ENCODE measurements around the gene FOLR2.
A peak's percentile ranks its signal among the peaks of the same experiment; 100 is the strongest.
"Not testable (repeated sequence)": the region's sequence is repeated elsewhere in the genome, so short reads cannot be mapped to it uniquely, and the experiment has no call there.

FOLR2 gene

GRCh38 chr11:72216638-72217037 lies at the start of gene FOLR2:
Gene FOLR2, plus strand, starts transcription at chr11:72216794. Its CDS starts 1,791 bp downstream, at chr11:72218585.
- in situ Hi-C loops (cut with MboI; ENCODE audit: low pct_unique_long_range_greater_than_20kb, low sequenced_read_pairs), result no loop called here
- DNase-seq, result no peak

- DNase-seq; in situ Hi-C loops (cut with MboI; ENCODE audit: low pct_unique_long_range_greater_than_20kb, low sequenced_read_pairs): not testable (repeated sequence)
These were observed 47.5 kb upstream of the FOLR2 start for GRCh38 chr11:72169046-72169555.

DNA sequence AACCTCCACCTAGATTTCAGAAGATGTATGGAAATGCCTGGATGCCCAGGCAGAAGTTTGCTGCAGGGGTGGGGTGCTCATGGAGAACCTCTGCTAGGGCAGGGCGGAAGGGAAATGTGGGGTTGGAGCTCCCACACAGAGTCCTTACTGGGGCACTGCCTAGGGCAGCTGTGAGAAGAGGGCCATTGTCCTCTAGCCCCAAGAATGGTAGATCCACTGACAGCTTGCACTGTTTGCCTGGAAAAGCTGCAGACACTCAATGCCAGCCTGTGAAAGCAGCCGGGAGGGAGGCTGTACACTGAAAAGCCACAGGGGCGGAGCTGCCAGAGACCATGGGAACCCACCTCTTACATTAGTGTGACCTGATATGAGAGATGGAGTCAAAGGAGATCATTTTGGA lies 46.8 kb upstream of the FOLR2 start:
- in situ Hi-C loops (cut with MboI; ENCODE audit: low pct_unique_long_range_greater_than_20kb, low sequenced_read_pairs); DNase-seq: not testable (repeated sequence)

- DNase-seq; in situ Hi-C loops (cut with MboI; ENCODE audit: low pct_unique_long_range_greater_than_20kb, low sequenced_read_pairs): not testable (repeated sequence)
These were observed 44.6 kb upstream of the FOLR2 start for GRCh38 chr11:72172043-72172442.

DNA sequence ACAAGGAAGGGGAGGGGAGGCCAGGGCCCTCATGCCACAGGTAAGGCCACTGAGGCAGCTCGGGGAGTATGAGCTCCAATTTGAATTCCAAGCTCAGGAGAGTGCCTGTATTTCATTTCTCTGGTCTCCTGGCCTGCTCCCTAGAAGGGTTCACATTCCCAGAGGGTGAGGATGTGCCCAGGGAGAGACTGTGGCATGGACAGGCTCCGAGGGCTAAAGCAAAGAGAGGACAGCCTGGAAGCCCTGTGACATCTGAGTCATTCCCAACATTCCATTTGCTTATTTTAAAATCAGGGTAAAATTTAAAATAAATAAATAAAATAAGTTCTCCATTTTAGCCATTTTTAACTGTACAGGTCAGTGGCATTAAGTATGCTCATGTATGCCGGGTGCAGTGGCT lies 43.3 kb upstream of the FOLR2 start:
- DNase-seq, result no peak
- in situ Hi-C loops (cut with MboI; ENCODE audit: low pct_unique_long_range_greater_than_20kb, low sequenced_read_pairs), result no loop called here

DNA sequence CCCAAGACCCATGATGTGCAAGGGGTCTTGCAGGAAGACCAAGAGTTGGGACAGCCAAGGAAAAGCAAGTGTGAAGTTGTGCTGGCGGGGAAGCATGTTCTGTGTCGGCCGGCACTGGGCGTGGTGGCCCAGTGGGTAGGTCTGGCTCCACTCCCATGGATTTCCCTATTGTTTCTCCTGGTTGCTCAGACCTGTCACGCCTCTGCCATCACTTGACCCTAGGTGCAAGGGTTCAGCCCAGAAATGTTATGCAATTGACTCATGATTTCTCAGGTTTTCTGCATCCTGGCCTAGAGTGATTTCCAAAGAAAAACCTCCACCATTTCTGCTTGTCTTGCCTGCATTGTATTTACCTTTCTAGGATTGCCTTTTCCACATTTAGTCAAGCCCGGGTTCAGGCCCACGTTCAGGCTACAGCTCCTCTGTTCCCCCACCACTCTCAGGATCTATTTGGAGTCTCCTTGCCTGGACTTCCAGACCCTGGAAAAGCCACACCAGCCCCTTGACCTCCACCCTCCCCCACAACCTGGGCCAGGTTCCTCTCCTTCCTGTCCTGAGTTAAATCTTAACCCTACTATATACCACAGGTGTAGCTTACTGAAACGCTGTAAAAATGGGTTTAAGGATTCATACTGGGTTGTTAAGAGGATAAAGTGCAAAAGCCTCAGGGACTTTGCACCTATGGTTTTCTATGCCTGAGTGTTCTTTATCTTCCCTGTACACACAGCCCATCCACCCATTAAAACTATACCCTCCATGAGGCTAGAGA lies 42.1 kb upstream of the FOLR2 start:
- in situ Hi-C loops (cut with MboI; ENCODE audit: low pct_unique_long_range_greater_than_20kb, low sequenced_read_pairs), result no loop called here
- no peak for DNase-seq

GRCh38 chr11:72177656-72178055 lies 38.9 kb upstream of the FOLR2 start:
- in situ Hi-C loops (cut with MboI; ENCODE audit: low pct_unique_long_range_greater_than_20kb, low sequenced_read_pairs), result no loop called here
- no peak for DNase-seq

- in situ Hi-C loops (cut with MboI; ENCODE audit: low pct_unique_long_range_greater_than_20kb, low sequenced_read_pairs), result no loop called here
- DNase-seq, result no peak
These were observed 37.4 kb upstream of the FOLR2 start for GRCh38 chr11:72179049-72179803.

GRCh38 chr11:72179804-72180396 lies 36.7 kb upstream of the FOLR2 start:
- no peak for DNase-seq
- in situ Hi-C loops (cut with MboI; ENCODE audit: low pct_unique_long_range_greater_than_20kb, low sequenced_read_pairs), result no loop called here

DNA sequence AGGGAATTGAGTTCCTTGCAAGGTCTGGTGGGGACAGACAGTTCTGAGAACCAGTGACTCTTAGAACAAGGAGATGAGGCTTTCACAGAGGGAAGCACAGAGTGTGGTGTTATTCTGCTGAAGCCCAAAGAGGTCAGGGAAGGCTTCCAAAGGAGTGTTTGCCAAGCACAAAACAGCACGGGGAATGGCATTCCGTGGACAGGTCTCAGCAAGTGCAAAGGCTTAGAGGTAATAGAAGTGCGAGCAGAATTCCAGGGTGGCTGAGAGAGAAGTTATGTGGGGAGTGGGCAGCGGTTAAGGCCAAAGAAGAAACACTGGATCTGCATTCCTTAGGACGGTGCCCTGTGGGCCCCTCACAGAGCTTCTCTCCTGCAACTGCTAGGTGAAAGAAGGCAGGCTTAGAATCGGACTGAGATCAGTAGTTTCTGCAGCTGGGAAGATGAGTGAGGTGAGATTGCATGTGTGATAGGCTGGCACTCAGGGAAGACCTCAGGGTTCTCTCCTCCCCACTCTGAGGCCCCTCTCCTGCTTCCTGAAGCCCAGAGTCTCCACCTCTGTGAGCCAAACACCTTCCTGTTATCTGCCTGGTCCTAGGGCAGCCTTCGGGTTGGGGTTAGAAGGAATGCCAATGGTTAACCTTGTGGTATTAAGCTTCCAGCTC lies 35.6 kb upstream of the FOLR2 start:
- DNase-seq; in situ Hi-C loops (cut with MboI; ENCODE audit: low pct_unique_long_range_greater_than_20kb, low sequenced_read_pairs): not testable (repeated sequence)

GRCh38 chr11:72181553-72181958 lies 35.0 kb upstream of the FOLR2 start:
- peak; percentile 33 for DNase-seq
- in situ Hi-C loops (cut with MboI; ENCODE audit: low pct_unique_long_range_greater_than_20kb, low sequenced_read_pairs), result not testable (repeated sequence)

- DNase-seq, result no peak
- in situ Hi-C loops (cut with MboI; ENCODE audit: low pct_unique_long_range_greater_than_20kb, low sequenced_read_pairs), result no loop called here
These were observed 28.3 kb upstream of the FOLR2 start for GRCh38 chr11:72188267-72188666.

DNA sequence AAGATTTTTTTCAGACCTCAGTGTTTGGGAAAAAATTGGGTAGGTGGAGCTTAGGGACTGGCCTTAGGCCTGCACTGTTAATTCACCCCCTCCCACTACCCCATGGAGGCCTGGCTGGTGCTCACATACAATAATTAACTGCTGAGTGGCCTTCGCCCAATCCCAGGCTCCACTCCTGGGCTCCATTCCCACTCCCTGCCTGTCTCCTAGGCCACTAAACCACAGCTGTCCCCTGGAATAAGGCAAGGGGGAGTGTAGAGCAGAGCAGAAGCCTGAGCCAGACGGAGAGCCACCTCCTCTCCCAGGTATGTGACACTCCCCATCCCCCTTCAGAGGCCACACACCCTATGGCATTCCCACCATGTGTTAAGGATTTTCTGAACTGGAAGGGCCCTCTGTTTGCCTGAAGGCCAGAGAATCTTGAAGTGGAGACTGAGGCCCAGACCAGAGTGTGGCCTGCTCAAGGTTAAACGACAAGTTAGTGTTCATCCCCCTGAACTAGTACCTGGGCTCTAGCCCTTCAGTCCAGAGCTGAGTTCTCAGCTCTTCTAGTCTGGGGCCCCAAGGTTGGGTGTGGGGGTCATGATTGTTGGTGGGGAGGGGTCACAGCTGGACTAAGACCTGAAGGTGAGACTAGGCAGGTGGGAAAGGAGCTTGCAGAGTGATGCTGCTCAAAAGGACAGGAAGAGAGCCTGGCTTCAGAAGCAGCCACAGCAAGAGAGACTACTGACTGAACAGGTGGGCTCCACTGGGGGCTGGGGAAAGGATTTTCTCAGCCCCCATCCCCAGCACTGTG lies 26.9 kb upstream of the FOLR2 start:
- DNase-seq, result no peak
- in situ Hi-C loops (cut with MboI; ENCODE audit: low pct_unique_long_range_greater_than_20kb, low sequenced_read_pairs), result no loop called here

- in situ Hi-C loops (cut with MboI; ENCODE audit: low pct_unique_long_range_greater_than_20kb, low sequenced_read_pairs), result no loop called here
- no peak for DNase-seq
These were observed 25.9 kb upstream of the FOLR2 start for GRCh38 chr11:72190631-72191071.

DNA sequence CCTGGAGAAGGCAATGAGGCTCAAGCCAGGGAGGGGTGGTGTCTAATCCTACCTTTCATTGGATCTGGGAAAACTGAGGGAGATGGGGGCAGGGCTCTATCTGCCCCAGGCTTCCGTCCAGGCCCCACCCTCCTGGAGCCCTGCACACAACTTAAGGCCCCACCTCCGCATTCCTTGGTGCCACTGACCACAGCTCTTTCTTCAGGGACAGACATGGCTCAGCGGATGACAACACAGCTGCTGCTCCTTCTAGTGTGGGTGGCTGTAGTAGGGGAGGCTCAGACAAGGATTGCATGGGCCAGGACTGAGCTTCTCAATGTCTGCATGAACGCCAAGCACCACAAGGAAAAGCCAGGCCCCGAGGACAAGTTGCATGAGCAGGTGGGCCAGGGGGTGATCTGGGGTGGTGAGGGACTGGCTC lies 24.6 kb upstream of the FOLR2 start, which contains the start of gene FOLR1:
TSS of gene FOLR1 (plus strand) at position 180 of the 421 bp plus-strand sequence. CDS start at position 214, 34 bp downstream.
- no peak for DNase-seq
- in situ Hi-C loops (cut with MboI; ENCODE audit: low pct_unique_long_range_greater_than_20kb, low sequenced_read_pairs), result no loop called here

GRCh38 chr11:72195518-72196270 lies 20.9 kb upstream of the FOLR2 start:
- in situ Hi-C loops (cut with MboI; ENCODE audit: low pct_unique_long_range_greater_than_20kb, low sequenced_read_pairs), result no loop called here

GRCh38 chr11:72201445-72201844 lies 15.1 kb upstream of the FOLR2 start:
- in situ Hi-C loops (cut with MboI; ENCODE audit: low pct_unique_long_range_greater_than_20kb, low sequenced_read_pairs); DNase-seq: not testable (repeated sequence)

More at GRCh38 chr11:72195518-72196270, 20.9 kb upstream of the FOLR2 start:
- DNase-seq, result no peak

DNA sequence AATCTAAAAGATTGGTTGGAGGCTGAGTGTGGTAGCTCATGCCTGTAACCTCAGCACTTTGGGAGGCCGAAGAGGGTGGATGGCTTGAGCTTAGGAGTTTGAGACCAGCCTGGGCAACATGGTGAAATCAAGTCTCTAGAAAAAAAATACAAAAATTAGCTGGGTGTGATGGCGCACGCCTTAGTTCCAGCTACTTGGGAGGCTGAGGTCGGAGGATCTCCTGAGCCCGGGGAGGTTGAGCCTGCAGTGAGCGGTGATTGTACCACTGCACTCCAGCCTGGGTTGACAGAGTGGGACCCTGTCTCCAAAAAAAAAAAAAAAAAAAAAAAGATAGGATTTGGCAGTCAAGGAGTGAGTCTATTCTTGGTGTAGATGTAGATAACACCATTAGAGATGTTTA lies 14.0 kb upstream of the FOLR2 start:
- in situ Hi-C loops (cut with MboI; ENCODE audit: low pct_unique_long_range_greater_than_20kb, low sequenced_read_pairs), result no loop called here
- no peak for DNase-seq

Data from KBM-7 (cell line).